ENCODE data around the gene IRX4.

Gene IRX4

DNA sequence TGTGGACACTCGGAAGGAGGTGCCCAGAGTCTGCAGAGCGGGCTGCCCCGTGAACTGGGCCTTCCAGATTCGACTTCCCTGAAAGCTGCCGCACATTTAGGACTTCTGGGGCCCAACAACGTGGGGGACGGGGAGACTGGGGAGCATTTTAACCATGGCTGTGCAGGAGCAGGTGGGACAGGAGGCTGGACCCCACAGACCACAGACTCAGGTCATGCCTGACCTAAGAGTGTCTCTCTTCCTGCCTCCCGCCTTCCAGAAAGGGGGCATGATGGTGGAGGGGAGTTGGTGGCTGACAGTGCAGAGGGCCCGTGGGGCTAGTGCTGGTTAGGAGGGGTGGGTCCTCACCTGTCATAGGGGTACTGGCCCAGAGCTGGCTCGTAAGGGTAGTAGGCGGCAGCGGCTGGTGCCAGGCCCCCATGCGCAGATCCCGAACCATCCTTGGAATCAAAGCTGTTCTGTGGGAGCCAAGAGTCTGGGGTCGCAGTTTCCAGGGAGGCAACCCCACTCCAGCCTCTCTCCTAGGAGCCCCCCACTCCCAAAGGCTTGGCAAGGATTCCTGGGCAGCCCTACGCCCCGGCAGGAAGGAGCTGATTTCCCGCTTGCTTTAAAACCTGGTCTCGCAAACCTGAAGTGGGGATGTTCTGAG is 2.2 kb downstream of the IRX4 start:
- no peak for DNase-seq (ENCODE audit: extremely low read depth, low read depth)
- TF ChIP-seq, protein P1, sequence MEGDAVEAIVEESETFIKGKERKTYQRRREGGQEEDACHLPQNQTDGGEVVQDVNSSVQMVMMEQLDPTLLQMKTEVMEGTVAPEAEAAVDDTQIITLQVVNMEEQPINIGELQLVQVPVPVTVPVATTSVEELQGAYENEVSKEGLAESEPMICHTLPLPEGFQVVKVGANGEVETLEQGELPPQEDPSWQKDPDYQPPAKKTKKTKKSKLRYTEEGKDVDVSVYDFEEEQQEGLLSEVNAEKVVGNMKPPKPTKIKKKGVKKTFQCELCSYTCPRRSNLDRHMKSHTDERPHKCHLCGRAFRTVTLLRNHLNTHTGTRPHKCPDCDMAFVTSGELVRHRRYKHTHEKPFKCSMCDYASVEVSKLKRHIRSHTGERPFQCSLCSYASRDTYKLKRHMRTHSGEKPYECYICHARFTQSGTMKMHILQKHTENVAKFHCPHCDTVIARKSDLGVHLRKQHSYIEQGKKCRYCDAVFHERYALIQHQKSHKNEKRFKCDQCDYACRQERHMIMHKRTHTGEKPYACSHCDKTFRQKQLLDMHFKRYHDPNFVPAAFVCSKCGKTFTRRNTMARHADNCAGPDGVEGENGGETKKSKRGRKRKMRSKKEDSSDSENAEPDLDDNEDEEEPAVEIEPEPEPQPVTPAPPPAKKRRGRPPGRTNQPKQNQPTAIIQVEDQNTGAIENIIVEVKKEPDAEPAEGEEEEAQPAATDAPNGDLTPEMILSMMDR (IDR thresholded peaks at IDR 0.05; ENCODE audit: low read depth, low read length) = no peak

DNA sequence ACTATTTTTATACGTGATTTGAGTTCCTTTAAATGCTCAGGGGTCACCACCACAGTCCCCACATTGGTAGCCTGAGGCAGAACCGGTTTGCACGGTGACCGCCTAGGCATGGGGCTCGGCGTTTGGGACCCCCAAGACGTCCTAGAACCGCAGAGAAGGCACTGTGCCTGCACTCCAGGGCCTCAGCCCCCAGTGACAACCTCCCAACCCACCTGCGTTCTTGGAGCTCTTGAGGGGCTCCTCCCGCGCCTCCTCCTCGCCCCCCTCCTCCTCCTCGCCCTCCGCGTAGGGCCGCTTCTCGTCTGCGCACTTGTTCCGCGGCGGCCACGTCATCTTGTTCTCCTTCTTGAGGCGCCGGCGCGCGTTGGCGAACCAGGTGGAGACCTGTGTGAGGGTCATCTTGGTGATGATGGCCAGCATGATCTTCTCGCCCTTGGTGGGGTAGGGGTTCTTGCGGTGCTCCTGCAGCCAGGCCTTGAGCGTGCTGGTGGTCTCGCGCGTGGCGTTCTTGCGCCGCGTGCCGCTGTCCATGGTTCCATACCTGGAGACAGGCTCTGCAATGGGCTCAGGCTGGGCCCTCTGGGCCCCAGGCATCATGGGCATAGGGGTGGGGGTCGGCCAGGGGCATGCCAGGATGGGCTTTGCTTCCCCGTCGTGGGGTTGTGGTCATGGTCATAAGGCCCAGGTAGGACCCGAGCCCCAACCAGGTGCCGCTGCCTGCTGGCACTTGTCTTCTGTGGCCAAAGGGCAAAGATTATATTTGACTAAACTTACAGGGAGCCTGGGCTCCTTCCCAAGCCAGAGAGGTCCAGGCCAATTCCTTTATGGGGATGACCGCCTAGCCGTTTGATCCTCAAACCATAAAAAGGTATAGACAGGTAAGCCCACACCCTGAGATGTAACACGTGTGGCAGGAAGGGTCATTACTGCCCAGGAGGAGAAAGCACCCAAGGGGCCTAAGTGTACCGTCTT is 3.1 kb downstream of the IRX4 start:
- no peak for DNase-seq (ENCODE audit: extremely low read depth, low read depth)
- TF ChIP-seq, protein P1 (IDR thresholded peaks at IDR 0.05; ENCODE audit: low read depth, low read length) = no peak

DNA sequence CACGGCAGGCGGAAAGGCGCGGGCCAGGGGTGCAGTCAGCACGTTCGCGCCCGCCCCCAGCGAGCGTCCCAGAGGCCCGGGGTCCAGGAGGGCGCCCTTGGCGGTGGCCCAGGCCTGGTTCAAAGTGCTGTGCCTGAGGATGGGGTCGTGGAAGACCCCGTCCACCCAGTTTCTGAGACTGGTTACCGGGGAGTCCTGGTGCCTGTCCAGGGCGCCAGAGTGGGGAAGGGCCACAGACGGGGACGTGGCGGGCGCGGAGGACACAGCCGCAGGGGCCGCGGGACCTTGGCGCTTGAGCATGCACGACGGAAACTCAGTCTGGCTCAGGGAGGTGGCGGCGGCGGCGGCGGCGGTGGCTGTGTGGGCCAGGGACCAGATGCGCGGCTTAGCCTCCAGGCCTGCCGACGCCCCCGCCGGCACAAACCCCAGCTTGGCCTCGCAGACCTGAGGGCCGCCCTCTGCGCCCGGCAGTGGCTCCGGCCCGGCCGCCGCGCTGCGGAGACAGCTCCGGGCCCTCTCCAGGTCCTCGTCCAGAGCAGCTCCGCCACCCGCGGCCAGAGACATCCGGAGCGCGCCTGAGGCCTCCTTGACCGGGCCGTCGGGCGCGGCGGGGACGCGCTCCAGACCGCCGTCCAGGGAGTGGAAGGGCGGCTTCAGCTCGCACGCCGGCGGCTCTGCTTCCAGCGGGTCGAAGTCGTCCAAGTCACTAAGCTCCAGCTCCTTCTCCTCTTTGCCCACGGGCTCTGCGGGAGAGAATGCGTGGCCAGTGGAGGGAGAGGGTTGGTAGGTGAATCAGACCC is 4.5 kb downstream of the IRX4 start:
- TF ChIP-seq, protein P1 (IDR thresholded peaks at IDR 0.05; ENCODE audit: low read depth, low read length) = no peak
- DNase-seq (ENCODE audit: extremely low read depth, low read depth) = no peak

DNA sequence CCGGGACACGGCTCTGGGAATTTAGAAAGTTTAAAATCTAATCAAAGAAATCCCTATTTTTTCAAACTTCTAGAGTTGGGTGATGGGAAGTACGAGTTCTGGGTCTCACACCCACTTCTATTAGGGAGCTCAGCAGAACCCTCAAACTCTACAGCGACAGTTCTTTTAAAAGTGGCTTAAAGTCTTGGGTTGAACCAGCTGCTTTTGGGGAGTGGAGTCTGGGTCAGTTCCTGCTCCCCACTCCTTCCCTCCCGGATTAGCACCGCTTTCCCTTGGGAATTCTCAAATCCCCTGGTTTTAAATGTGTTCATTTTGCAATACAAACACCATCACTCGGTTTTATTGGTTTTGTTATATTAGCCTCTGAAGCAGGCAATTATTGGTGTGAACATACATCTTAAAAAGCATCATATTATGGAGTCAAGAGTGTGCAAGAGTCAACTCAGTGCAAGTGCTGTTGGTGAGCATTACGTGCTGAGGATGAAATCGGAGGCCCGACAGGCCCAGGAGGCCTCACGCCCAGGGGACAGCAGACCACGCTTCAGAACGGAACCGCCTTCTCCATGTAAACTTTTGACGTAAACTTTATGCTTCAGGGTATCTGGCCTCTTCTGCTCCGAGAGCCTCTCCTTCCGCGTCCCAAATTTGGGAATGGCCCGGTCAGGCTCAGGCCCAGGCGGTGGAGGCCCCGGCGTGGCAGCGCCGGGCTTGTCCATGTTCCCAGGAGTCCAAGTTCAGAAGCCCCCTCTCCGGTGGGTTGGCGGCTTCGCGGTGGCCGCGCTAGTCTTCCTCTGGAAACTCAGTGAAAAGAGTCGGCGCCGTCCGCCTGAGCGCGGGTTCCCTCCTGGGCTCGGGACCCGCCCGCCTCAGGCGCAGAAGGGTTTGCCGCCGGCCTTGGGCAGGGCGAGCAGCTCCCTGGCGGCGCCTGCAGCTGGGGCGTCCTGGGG is 5.3 kb downstream of the IRX4 start:
- TF ChIP-seq, protein P1 (IDR thresholded peaks at IDR 0.05; ENCODE audit: low read depth, low read length) = no peak
- DNase-seq (ENCODE audit: extremely low read depth, low read depth) = no peak

DNA sequence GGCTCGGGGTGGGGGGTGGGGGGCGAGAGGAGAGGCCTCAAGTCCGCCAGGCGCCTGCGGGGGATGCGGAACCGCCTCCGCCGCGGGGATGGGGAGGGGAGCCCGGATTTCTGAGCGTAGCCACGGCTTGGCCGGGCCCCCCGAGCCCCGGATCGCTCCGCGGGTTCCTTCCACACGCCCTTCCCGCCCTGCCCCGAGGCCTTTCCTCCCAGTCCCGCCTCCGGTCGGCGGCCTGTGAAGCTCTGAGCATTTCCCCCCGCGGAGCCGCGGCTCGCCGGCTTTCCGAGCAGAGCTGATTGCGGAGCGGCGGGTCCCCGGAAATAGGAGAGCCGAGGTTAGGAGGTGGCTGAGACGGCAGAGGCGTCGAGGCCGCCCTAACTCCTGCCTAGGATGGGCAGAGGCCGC is 6.1 kb downstream of the IRX4 start:
- TF ChIP-seq, protein P1 (IDR thresholded peaks at IDR 0.05; ENCODE audit: low read depth, low read length) = no peak
- DNase-seq (ENCODE audit: extremely low read depth, low read depth) = no peak

DNA sequence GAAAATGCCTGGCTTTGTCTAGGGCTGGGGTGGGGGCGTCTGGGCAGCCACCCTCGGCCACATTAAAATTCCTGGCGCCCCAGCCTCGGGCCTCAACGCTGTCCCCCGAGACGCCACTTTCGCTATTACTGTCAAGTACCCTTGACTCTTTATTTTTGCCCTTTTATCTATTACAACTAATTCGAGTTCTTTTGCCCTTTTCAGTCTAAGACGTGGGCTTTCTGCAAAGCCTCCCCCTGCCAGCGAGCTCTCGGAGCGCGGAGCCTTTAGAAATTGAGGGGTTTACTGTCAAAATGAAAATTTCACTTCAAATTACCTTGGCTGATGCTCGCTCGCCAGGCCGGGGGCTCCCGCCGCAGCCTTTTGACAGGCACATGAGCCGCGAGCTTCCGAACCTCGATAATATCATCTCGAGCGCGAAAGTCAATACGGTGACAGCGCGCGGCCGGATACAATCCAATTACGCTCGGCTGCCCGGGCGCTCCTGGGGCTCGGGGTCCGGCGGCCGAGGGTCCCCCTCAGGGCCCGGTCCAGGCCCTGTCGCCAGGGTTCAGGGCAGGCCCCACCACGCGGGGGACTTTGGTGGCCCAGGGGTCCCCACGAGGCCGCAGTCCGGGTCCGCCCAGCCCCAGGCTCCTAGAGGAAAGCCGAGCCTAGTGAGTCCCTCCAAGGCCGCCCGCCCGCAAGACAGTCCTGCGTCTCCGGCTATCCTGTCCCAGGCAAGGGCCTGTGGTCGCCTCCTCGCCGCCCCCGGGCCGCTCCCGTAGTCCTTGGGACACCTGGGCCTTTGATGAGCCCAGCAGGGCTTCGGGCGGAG is 6.7 kb downstream of the IRX4 start:
- TF ChIP-seq, protein P1 (IDR thresholded peaks at IDR 0.05; ENCODE audit: low read depth, low read length) = no peak
- DNase-seq (ENCODE audit: extremely low read depth, low read depth) = no peak
